ENCODE measurements around the gene JAGN1. TPM values are rescaled to one million over a fixed set of nuclear protein-coding genes. Genes with fewer than 3 reads are reported as not detected.
"Not testable (repeated sequence)": the region's sequence is repeated elsewhere in the genome, so short reads cannot be mapped to it uniquely, and the experiment has no call there.

JAGN1 gene
- total and polyA plus RNA-seq, 9 of the 15 experiments (the other 6 are each of a cell fraction or from before 2014, with no cell fraction given), result 31.6 to 77.8 (median 40.3) TPM

- intact Hi-C loops (cut with micrococcal nuclease); H3K4me2 ChIP-seq (ENCODE audit: insufficient read depth, low read length); H3K9me3 ChIP-seq (replicated peaks; ENCODE audit: control insufficient read depth, insufficient read depth, low read depth, low read length); H2AFZ ChIP-seq (ENCODE audit: low read depth, low read length); in situ Hi-C loops (cut with MboI); ATAC-seq; H3K9ac ChIP-seq (ENCODE audit: insufficient read depth in 1 of 2, low read depth in 2 of 2, low read length in 2 of 2); H3K27ac ChIP-seq (ENCODE audit: extremely low read depth, low read depth, low read length); H3K9me1 ChIP-seq (ENCODE audit: control insufficient read depth, insufficient read depth, low read length); H3K4me3 ChIP-seq; DNase-seq (ENCODE audit: extremely low read depth in 1 of 4, low spot score in 3 of 4); BruUV-seq (replicated peaks); H3K27me3 ChIP-seq (ENCODE audit: control insufficient read depth in 2 of 2, insufficient read depth in 2 of 2, low read length in 2 of 2); FAIRE-seq; CTCF ChIA-PET (ENCODE audit: low intra/inter-chr PET ratio); H4K20me1 ChIP-seq (replicated peaks; ENCODE audit: control insufficient read depth, insufficient read depth, low read length): not testable (repeated sequence)
- peak; percentile 66 for TF ChIP-seq ZNF121 (CRISPR knock-in tag; conservative IDR thresholded peaks at IDR 0.05)
- 0 out of 2 replicates have a peak, but pooled peaks have one; percentile 37 for TF ChIP-seq ILF3 (IDR thresholded peaks at IDR 0.05; ENCODE audit: borderline replicate concordance)
- WGBS (ENCODE audit: insufficient coverage, low coverage, missing lambda C conversion rate), result 70% methylated on average over 3 of the region's 3 CpGs
- POLR2A ChIA-PET, result interaction anchor here (1.6 to 3.3 kb wide), 2 partner anchors 9 to 11 kb away, joined by 5 to 29 read pairs; partner anchors contain the start of gene IL17RE
- Histone ChIP-seq H3K4me1 (replicated peaks in 1 of 2; ENCODE audit: control insufficient read depth in 2 of 2, insufficient read depth in 2 of 2, low read length in 2 of 2) (peaks cover 34 to 36% of the 10 kb centered on the region in 2 experiments), H3K36me3 (ENCODE audit: control insufficient read depth, insufficient read depth, low read length) (peaks cover 32% of the 10 kb centered on the region), H3K79me2 (ENCODE audit: control insufficient read depth, insufficient read depth, low read length) (peaks cover 34% of the 10 kb centered on the region)
Observed at GRCh38 chr3:9895715-9896114, 5.3 kb downstream of the JAGN1 start.

- TF ChIP-seq ZBTB33 (CRISPR knock-in tag; IDR thresholded peaks at IDR 0.05) (peak; percentile 75), LARP7 (IDR thresholded peaks at IDR 0.05) (0 out of 2 replicates have a peak, but pooled peaks have one; percentile 27), CEBPG (tag; conservative IDR thresholded peaks at IDR 0.05 in 1 of 2, IDR thresholded peaks at IDR 0.05 in 1 of 2) (peak in 1 of 2 experiments; percentile 32; a peak in 2 of 4 replicates), BCOR (IDR thresholded peaks at IDR 0.05) (0 out of 2 replicates have a peak, but pooled peaks have one; percentile 8), CEBPB (tag; IDR thresholded peaks at IDR 0.05) (0 out of 2 replicates have a peak, but pooled peaks have one; percentile 20)
- in situ Hi-C loops (cut with MboI); H3K4me3 ChIP-seq; ATAC-seq; H3K9me1 ChIP-seq (ENCODE audit: control insufficient read depth, insufficient read depth, low read length); FAIRE-seq; H4K20me1 ChIP-seq (replicated peaks; ENCODE audit: control insufficient read depth, insufficient read depth, low read length); H3K4me2 ChIP-seq (ENCODE audit: insufficient read depth, low read length); H3K9ac ChIP-seq (ENCODE audit: insufficient read depth in 1 of 2, low read depth in 2 of 2, low read length in 2 of 2); DNase-seq (ENCODE audit: extremely low read depth in 1 of 4, low spot score in 3 of 4); H3K9me3 ChIP-seq (replicated peaks; ENCODE audit: control insufficient read depth, insufficient read depth, low read depth, low read length); intact Hi-C loops (cut with micrococcal nuclease); H3K27me3 ChIP-seq (ENCODE audit: control insufficient read depth in 2 of 2, insufficient read depth in 2 of 2, low read length in 2 of 2); H2AFZ ChIP-seq (ENCODE audit: low read depth, low read length); BruUV-seq (replicated peaks); TF ChIP-seq CEBPG (CRISPR knock-in tag; IDR thresholded peaks at IDR 0.05): not testable (repeated sequence)
- CTCF ChIA-PET (ENCODE audit: low intra/inter-chr PET ratio), result interaction anchor here (0.6 kb wide), 1 partner anchor 44 kb away, joined by 4 read pairs; no protein-coding TSS in a partner anchor
- Histone ChIP-seq H3K4me1 (replicated peaks in 1 of 2; ENCODE audit: control insufficient read depth in 2 of 2, insufficient read depth in 2 of 2, low read length in 2 of 2) (peaks cover 30 to 31% of the 10 kb centered on the region in 2 experiments), H3K79me2 (ENCODE audit: control insufficient read depth, insufficient read depth, low read length) (peaks cover 22% of the 10 kb centered on the region), H3K36me3 (ENCODE audit: control insufficient read depth, insufficient read depth, low read length) (peaks cover 29% of the 10 kb centered on the region), H3K27ac (ENCODE audit: extremely low read depth, low read depth, low read length) (peak overlapping the region; percentile 74; the same call in 1 of the 3 replicates)
- POLR2A ChIA-PET, result interaction anchor here (0.9 to 1.7 kb wide), 4 partner anchors 9 to 30 kb away, joined by 3 to 9 read pairs (median 4); no protein-coding TSS in a partner anchor
- WGBS (ENCODE audit: insufficient coverage, low coverage, missing lambda C conversion rate), result 82% methylated on average over 8 of the region's 10 CpGs
Observed at GRCh38 chr3:9896755-9897407, 6.5 kb downstream of the JAGN1 start.

All from K562 (cell line).